ENCODE data around the gene P2RY8.
"Not testable (repeated sequence)": the region's sequence is repeated elsewhere in the genome, so short reads cannot be mapped to it uniquely, and the experiment has no call there.

Gene P2RY8

GRCh38 chrX:1542994-1543725 lies 6.2 kb upstream of the P2RY8 start:
- no peak for DNase-seq

- not testable (repeated sequence) for DNase-seq
Observed at GRCh38 chrX:1539146-1539545, 2.2 kb upstream of the P2RY8 start.

GRCh38 chrX:1537716-1538090 lies 718 bp upstream of the P2RY8 start:
- not testable (repeated sequence) for DNase-seq

- no peak for DNase-seq
Observed at GRCh38 chrX:1536712-1537030, 314 bp downstream of the P2RY8 start.

- peak; percentile 32 for DNase-seq
Observed at GRCh38 chrX:1535241-1536041, 1.5 kb downstream of the P2RY8 start.

- DNase-seq = peak; percentile 8
Observed at GRCh38 chrX:1534301-1535168, 2.5 kb downstream of the P2RY8 start.

GRCh38 chrX:1533058-1533457 lies 3.9 kb downstream of the P2RY8 start:
- no peak for DNase-seq

GRCh38 chrX:1531096-1531890 lies 5.7 kb downstream of the P2RY8 start:
- no peak for DNase-seq

GRCh38 chrX:1529756-1530155 lies 7.2 kb downstream of the P2RY8 start:
- DNase-seq = no peak

GRCh38 chrX:1529328-1529727 lies 7.7 kb downstream of the P2RY8 start:
- DNase-seq = no peak

GRCh38 chrX:1528884-1529203 lies 8.1 kb downstream of the P2RY8 start:
- no peak for DNase-seq

- DNase-seq = no peak
Observed at GRCh38 chrX:1528186-1528883, 8.7 kb downstream of the P2RY8 start.

- DNase-seq = no peak
Observed at GRCh38 chrX:1527457-1527856, 9.5 kb downstream of the P2RY8 start.

GRCh38 chrX:1526565-1526964 lies 10.4 kb downstream of the P2RY8 start:
- DNase-seq = no peak

GRCh38 chrX:1525583-1526355 lies 11.2 kb downstream of the P2RY8 start:
- no peak for DNase-seq

- no peak for DNase-seq
Observed at GRCh38 chrX:1524874-1525582, 12.0 kb downstream of the P2RY8 start.

GRCh38 chrX:1522905-1523304 lies 14.1 kb downstream of the P2RY8 start:
- DNase-seq = not testable (repeated sequence)

GRCh38 chrX:1521459-1521956 lies 15.5 kb downstream of the P2RY8 start:
- DNase-seq = no peak

- no peak for DNase-seq
Observed at GRCh38 chrX:1520350-1520749, 16.6 kb downstream of the P2RY8 start.

- DNase-seq = no peak
Observed at GRCh38 chrX:1519022-1519497, 17.9 kb downstream of the P2RY8 start.
